Esophagus squamous epithelium (tissue), 5 donors: ENCODE measurements around the gene TMTC1. TPM values are rescaled to one million over a fixed set of nuclear protein-coding genes. Genes with fewer than 3 reads are reported as not detected.
A peak's percentile ranks its signal among the peaks of the same experiment; 100 is the strongest.

Experiments used
- DNase-seq: peaks from one replicate; lab custom pipeline; 2025; lab: John Stamatoyannopoulos, UW
- H3K27ac ChIP-seq, 4 donors: fragments of 200-600 bp; sonication (generic); one replicate each; pipeline ENCODE4 v1.5.1; 2016 to 2019; ENCODE audit warnings: mild to moderate bottlenecking in 1 of 4
- H3K27me3 ChIP-seq, 4 donors: fragments of 200-600 bp; sonication (generic); 1 replicate in 3 of 4; 2 replicates in 1 of 4; pipeline versions ENCODE4 v1.5.1 to v1.6.0; 2017 to 2021; ENCODE audit warnings: antibody characterized with exemption in 1 of 4
- H3K36me3 ChIP-seq, 3 donors: fragments of 200-600 bp; sonication (generic); one replicate each; pipeline ENCODE4 v1.5.1; 2016 to 2019
- H3K4me1 ChIP-seq, 3 donors: fragments of 200-600 bp; sonication (generic); one replicate each; pipeline ENCODE4 v1.5.1; 2017 to 2019
- H3K4me3 ChIP-seq, 4 donors: fragments of 200-600 bp; sonication (generic); 1 replicate in 3 of 4; 2 replicates in 1 of 4; pipeline ENCODE4 v1.5.1; 2016 to 2019; ENCODE audit warnings: mild to moderate bottlenecking in 2 of 4, moderate library complexity in 1 of 4
- H3K9me3 ChIP-seq, 3 donors: fragments of 200-600 bp; sonication (generic); one replicate each; pipeline ENCODE4 v1.5.1; 2016 to 2019
- POLR2A ChIP-seq, 4 donors: fragments of 450-650 bp; IDR thresholded peaks; one replicate each; pipeline ENCODE4 v1.6.1; 2017; ENCODE audit warnings: antibody characterized with exemption in 4 of 4, mild to moderate bottlenecking in 4 of 4, moderate library complexity in 3 of 4
- WGBS, 2 donors: methylation state at CpG; one replicate each; pipeline ENCODE4 v1.1.5; 2018; 5-methylcytosine and 5-hydroxymethylcytosine counted together
- intact Hi-C: fragments of 100-400 bp; cut with DNase I; formaldehyde crosslinking; loops from one replicate; pipeline ENCODE4 v1.15.0; 2022
- total RNA-seq, 4 donors: library from RNA; depleted of rRNA; stranded (reverse); fragments of >200 nt; gene quantifications; one replicate each; pipeline ENCODE4 v1.1.0, GENCODE V29; 2016
- TF ChIP-seq, protein P1 (sequence below), 6 experiments: fragments of 450-650 bp in 4 of 6; fragments of 200-600 bp in 2 of 6; sonication (generic) in 2 of 6; IDR thresholded peaks; one replicate each; pipeline ENCODE4 v1.5.1; 2016 to 2019; ENCODE audit warnings: antibody characterized with exemption in 6 of 6, mild to moderate bottlenecking in 4 of 6, moderate library complexity in 4 of 6
- donor health status: DM: yes; HTN: yes; CAD: no.

The TMTC1 gene
- total RNA-seq, 4 donors from 2014 or later = 2.5 to 31.9 (median 14.7) TPM

GRCh38 chr12:29734734-29735133 lies 49.0 kb downstream of the TMTC1 start:
- H3K27me3 ChIP-seq = no peaks in the 10 kb centered on the region
- no peak for TF ChIP-seq POLR2A (IDR thresholded peaks at IDR 0.05)
- TF ChIP-seq, protein P1, sequence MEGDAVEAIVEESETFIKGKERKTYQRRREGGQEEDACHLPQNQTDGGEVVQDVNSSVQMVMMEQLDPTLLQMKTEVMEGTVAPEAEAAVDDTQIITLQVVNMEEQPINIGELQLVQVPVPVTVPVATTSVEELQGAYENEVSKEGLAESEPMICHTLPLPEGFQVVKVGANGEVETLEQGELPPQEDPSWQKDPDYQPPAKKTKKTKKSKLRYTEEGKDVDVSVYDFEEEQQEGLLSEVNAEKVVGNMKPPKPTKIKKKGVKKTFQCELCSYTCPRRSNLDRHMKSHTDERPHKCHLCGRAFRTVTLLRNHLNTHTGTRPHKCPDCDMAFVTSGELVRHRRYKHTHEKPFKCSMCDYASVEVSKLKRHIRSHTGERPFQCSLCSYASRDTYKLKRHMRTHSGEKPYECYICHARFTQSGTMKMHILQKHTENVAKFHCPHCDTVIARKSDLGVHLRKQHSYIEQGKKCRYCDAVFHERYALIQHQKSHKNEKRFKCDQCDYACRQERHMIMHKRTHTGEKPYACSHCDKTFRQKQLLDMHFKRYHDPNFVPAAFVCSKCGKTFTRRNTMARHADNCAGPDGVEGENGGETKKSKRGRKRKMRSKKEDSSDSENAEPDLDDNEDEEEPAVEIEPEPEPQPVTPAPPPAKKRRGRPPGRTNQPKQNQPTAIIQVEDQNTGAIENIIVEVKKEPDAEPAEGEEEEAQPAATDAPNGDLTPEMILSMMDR (IDR thresholded peaks at IDR 0.05) = no peak
- no peaks in the 10 kb centered on the region for H3K9me3 ChIP-seq
- peaks cover 0 to 29% (median 25%) of the 10 kb centered on the region in 3 donors for H3K4me1 ChIP-seq
- H3K27ac ChIP-seq = no peak overlapping the region
- 60 to 74% methylated on average over 6 of the region's 6 CpGs for WGBS, 2 donors
- no peak overlapping the region for H3K4me3 ChIP-seq
- H3K36me3 ChIP-seq = no peaks in the 10 kb centered on the region
- no peak for DNase-seq
- intact Hi-C loops = no loop called here

DNA sequence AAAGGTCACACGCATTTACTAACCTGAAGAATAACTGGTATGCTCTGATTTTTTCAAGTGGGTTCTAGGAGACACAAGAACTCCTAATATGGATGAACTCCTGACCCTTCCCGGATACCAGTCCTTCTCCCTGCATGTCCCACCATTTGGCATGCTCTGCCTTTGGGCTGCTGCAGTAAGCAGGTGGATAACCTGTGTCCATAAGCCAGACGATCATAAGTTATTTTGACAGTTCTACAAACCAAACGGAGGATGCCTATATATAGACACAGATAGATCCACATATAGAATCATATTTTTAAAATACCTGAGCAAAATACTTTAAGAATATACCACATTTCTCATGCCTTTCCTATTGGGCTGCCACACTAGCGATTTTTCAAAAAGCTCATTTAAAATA lies 49.4 kb downstream of the TMTC1 start:
- intact Hi-C loops = no loop called here
- 88 to 94% methylated on average over 5 of the region's 5 CpGs for WGBS, 2 donors

GRCh38 chr12:29733501-29733900 lies 50.2 kb downstream of the TMTC1 start:
- Histone ChIP-seq H3K4me3 (no peak overlapping the region), H3K36me3 (no peaks in the 10 kb centered on the region), H3K9me3 (no peaks in the 10 kb centered on the region), H3K4me1 (peaks cover 0 to 31% (median 22%) of the 10 kb centered on the region in 3 donors), H3K27ac (peak overlapping the region in 1 of 4 donors; percentile 16), H3K27me3 (no peaks in the 10 kb centered on the region)
- WGBS, 2 donors = 89 to 94% methylated on average over 1 of the region's 1 CpG
- intact Hi-C loops = no loop called here
- TF ChIP-seq, protein P1 (IDR thresholded peaks at IDR 0.05) = no peak
- TF ChIP-seq POLR2A (IDR thresholded peaks at IDR 0.05) = no peak
- DNase-seq = no peak

More for the DNA sequence above, 49.4 kb downstream of the TMTC1 start:
- H3K36me3 ChIP-seq = no peaks in the 10 kb centered on the region
- H3K4me1 ChIP-seq = peaks cover 0 to 29% (median 25%) of the 10 kb centered on the region in 3 donors
- H3K27me3 ChIP-seq = no peaks in the 10 kb centered on the region
- H3K4me3 ChIP-seq = no peak overlapping the region
- no peak overlapping the region for H3K27ac ChIP-seq
- no peak for DNase-seq
- no peaks in the 10 kb centered on the region for H3K9me3 ChIP-seq
- no peak for TF ChIP-seq POLR2A (IDR thresholded peaks at IDR 0.05)
- TF ChIP-seq, protein P1 (IDR thresholded peaks at IDR 0.05) = no peak

DNA sequence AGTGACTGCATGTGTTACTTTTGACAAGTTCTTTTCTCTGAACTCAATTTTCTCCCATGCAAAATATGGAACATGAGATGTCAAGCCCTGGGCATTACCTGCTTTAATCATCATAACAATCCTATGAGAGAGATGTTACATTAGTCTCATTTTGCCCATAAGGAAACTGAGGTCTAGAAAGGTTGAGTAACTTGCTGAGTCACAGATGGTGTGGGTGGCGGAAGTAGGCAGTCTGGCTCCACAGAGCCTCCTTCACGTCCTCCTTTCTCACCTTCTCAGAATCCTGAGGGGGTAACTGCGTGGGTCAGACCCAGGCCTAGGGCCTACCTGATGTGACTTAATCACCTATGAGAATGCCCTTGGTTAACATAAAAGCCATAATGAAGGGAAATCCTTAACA lies 50.7 kb downstream of the TMTC1 start:
- Histone ChIP-seq H3K36me3 (no peaks in the 10 kb centered on the region), H3K4me1 (peaks cover 0 to 32% (median 22%) of the 10 kb centered on the region in 3 donors), H3K27me3 (no peaks in the 10 kb centered on the region), H3K4me3 (no peak overlapping the region), H3K27ac (peak overlapping the region in 1 of 4 donors; percentile 16), H3K9me3 (no peaks in the 10 kb centered on the region)
- intact Hi-C loops = no loop called here
- WGBS, 2 donors = 44 to 66% methylated on average over 3 of the region's 3 CpGs
- no peak for DNase-seq
- TF ChIP-seq POLR2A (IDR thresholded peaks at IDR 0.05) = no peak
- TF ChIP-seq, protein P1 (IDR thresholded peaks at IDR 0.05) = no peak

DNA sequence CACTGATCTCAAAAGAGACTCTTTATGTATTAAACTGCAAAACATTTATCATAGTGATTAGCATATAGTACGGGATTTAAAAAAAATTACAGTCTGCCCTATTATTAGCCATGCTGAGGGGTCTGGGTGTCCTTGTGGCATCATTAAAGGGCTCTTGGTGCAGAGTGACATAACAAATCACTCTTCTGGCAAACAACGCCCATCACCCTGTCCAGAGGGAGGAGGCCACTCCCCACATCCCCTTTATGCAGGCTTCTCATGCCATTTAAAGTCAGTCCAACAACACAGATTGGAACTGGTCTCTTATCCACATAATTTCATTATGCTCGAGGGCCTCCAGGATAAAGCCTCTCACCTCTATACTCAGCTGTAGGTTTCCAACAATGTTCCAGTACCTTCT lies 51.1 kb downstream of the TMTC1 start:
- intact Hi-C loops = no loop called here
- H3K4me1 ChIP-seq = peaks cover 0 to 35% (median 19%) of the 10 kb centered on the region in 3 donors
- H3K9me3 ChIP-seq = no peaks in the 10 kb centered on the region
- no peak overlapping the region for H3K4me3 ChIP-seq
- no peaks in the 10 kb centered on the region for H3K27me3 ChIP-seq
- DNase-seq = no peak
- 95 to 96% methylated on average over 3 of the region's 3 CpGs for WGBS, 2 donors
- H3K27ac ChIP-seq = no peak overlapping the region
- no peak for TF ChIP-seq POLR2A (IDR thresholded peaks at IDR 0.05)
- TF ChIP-seq, protein P1 (IDR thresholded peaks at IDR 0.05) = no peak
- no peaks in the 10 kb centered on the region for H3K36me3 ChIP-seq
